Kidney epithelial cell (primary cell): ENCODE results near the gene NDUFS4. TPM values are rescaled to one million over a fixed set of nuclear protein-coding genes. Genes with fewer than 3 reads are reported as not detected.

ENCODE experiments used
- DNase-seq: peaks from one replicate; pipeline ENCODE4 v3.0.0-alpha.2; 2010; ENCODE audit warnings: low read depth
- H3K27me3 ChIP-seq: 2 replicates; pipeline ENCODE4 v1.6.0; 2011; ENCODE audit warnings: low read length; ENCODE audit not compliant: control insufficient read depth, insufficient read depth
- H3K36me3 ChIP-seq: 2 replicates; pipeline ENCODE4 v1.5.1; 2011; ENCODE audit warnings: low read length; ENCODE audit not compliant: control insufficient read depth, insufficient read depth
- H3K4me3 ChIP-seq: 2 replicates; pipeline ENCODE4 v1.5.1; 2011; ENCODE audit warnings: low read depth, mild to moderate bottlenecking, control low read depth, low read length
- total RNA-seq: library from RNA; depleted of rRNA; stranded (reverse); fragments of >200 nt; gene quantifications from 2 replicates; pipeline ENCODE4 v1.2.3, GENCODE V29; 2015
- TF ChIP-seq, protein P1 (sequence below): IDR thresholded peaks from 2 replicates; pipeline ENCODE4 v1.5.1; 2011; ENCODE audit warnings: mild to moderate bottlenecking, moderate library complexity, low read length, control low read depth, inconsistent platforms; ENCODE audit not compliant: insufficient read depth, poor library complexity, severe bottlenecking

Gene NDUFS4
- total RNA-seq, 1 donor from 2014 or later: 135 TPM

DNA sequence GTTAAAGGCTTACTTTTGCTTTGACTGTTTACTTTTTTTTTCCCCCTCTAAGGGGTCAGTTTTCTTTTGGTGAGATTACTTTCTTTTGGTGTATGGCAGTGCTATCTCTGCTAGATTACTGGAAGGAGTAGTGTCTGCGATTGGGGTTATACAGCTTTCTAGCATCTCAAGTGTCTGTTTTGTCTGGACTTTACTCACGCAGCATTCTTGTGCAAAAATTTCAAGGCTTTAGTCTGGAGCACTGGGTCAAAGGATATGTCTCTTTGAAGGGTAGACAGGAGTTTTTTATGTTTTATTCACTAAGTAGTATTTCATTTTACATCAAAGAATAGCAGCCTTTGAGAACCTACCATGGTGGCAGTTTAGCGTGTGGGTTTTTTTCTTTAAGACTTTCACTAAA is 52.6 kb downstream of the NDUFS4 start:
- DNase-seq: no peak
- Histone ChIP-seq H3K4me3 (no peak overlapping the region), H3K27me3 (no peaks in the 10 kb centered on the region), H3K36me3 (no peaks in the 10 kb centered on the region)
- TF ChIP-seq, protein P1, sequence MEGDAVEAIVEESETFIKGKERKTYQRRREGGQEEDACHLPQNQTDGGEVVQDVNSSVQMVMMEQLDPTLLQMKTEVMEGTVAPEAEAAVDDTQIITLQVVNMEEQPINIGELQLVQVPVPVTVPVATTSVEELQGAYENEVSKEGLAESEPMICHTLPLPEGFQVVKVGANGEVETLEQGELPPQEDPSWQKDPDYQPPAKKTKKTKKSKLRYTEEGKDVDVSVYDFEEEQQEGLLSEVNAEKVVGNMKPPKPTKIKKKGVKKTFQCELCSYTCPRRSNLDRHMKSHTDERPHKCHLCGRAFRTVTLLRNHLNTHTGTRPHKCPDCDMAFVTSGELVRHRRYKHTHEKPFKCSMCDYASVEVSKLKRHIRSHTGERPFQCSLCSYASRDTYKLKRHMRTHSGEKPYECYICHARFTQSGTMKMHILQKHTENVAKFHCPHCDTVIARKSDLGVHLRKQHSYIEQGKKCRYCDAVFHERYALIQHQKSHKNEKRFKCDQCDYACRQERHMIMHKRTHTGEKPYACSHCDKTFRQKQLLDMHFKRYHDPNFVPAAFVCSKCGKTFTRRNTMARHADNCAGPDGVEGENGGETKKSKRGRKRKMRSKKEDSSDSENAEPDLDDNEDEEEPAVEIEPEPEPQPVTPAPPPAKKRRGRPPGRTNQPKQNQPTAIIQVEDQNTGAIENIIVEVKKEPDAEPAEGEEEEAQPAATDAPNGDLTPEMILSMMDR: no peak

DNA sequence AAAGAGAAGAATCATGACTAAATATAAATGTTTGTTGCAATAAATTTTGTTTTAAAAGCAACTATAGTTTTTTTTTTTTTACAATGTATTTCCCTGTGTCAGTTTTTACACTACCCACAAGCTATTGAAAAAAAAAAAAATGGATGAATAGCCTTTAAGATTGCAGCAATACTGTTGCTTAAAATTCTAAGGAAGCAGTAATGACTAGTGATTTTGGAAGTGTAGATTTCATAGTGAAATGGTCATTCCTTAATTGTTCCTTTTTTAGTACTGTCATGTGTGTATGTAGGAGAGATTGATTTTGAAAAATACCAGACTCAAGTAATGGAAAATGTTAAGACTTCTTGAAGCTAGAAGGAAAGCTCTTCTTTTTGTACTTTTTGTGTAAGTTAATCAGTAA is 53.1 kb downstream of the NDUFS4 start:
- Histone ChIP-seq H3K4me3 (no peak overlapping the region), H3K36me3 (no peaks in the 10 kb centered on the region), H3K27me3 (no peaks in the 10 kb centered on the region)
- TF ChIP-seq, protein P1: no peak
- DNase-seq: no peak

DNA sequence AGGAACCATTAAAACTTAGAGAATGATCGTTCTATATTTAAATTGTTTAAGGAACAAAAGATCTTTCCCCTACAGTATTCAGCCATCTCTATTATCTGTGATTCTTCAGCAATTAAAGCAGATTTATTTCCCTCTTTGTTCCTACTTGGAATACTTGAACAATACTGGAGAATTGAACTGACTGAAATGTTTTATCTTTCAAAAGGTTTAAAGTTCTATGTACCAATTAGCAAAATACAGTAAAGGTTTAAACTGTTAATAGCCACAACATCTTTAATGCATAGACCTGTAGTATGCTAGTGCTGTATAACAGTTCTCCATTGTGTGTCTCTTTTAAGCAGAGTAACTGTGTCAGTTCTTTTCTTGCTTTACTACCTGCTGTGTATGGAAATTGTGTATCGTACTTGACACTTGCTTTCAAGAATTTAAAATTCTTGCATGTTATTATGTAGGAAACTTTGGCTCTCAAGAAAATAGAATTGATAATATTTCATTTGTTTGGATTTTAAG is 54.0 kb downstream of the NDUFS4 start:
- Histone ChIP-seq H3K36me3 (no peaks in the 10 kb centered on the region), H3K4me3 (no peak overlapping the region), H3K27me3 (no peaks in the 10 kb centered on the region)
- no peak for DNase-seq
- TF ChIP-seq, protein P1: no peak

DNA sequence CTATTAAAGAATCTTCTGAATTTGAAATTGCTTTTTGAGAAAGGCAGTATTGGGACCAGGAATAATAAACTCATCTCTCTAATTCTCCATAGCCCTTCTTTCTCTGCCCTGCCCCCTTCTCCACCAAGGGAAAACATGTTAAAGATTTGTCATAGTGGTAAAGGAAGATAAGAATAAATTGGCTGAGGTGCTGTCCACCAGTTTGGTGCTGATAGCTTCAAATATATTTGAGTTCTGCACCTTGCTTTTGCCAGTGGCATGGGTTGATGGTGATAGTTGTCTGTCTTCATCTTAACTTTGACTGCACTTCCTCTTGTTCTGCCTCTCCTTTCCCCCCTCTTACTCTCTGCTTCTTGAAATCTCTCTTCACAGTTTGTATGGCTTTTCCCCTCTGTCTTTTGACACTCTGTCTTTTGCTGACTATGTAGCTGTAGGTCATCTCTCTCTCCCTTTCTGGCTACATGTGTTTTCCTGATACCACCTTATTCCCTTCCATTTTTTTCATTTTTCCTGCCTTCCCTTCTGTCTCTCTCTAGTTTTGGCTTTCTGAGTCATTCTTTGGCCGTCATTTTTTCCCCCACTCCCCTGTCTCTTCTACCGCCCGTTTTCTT is 56.6 kb downstream of the NDUFS4 start:
- Histone ChIP-seq H3K4me3 (no peak overlapping the region), H3K36me3 (no peaks in the 10 kb centered on the region), H3K27me3 (no peaks in the 10 kb centered on the region)
- no peak for DNase-seq
- TF ChIP-seq, protein P1: no peak

DNA sequence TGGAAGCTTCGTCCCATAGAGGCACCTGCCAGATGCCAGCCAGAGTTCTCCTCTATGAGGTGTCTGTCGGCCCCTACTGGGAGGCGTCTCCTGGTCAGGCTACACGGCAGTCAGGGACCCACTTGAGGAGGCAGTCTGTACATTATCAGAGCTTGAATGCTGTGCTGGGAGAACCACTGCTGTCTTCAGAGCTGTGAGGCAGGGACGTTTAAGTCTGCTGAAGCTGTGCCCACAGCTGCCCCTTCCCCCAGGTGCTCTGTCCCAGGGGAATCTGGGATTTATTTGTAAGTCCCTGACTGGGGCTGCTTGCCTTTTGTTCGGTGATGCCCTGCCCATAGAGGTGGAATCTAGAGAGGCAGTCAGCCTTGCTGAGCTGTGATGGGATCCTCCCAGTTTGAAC is 70.8 kb downstream of the NDUFS4 start:
- no peaks in the 10 kb centered on the region for H3K36me3 ChIP-seq

More for the DNA sequence above, 70.8 kb downstream of the NDUFS4 start:
- TF ChIP-seq, protein P1: no peak
- Histone ChIP-seq H3K27me3 (no peaks in the 10 kb centered on the region), H3K4me3 (no peak overlapping the region)
- no peak for DNase-seq
